ENCODE measurements around the gene TMEM145.

Gene TMEM145

GRCh38 chr19:42306646-42307045 is 6.5 kb upstream of the TMEM145 start:
- TF ChIP-seq, protein P1, sequence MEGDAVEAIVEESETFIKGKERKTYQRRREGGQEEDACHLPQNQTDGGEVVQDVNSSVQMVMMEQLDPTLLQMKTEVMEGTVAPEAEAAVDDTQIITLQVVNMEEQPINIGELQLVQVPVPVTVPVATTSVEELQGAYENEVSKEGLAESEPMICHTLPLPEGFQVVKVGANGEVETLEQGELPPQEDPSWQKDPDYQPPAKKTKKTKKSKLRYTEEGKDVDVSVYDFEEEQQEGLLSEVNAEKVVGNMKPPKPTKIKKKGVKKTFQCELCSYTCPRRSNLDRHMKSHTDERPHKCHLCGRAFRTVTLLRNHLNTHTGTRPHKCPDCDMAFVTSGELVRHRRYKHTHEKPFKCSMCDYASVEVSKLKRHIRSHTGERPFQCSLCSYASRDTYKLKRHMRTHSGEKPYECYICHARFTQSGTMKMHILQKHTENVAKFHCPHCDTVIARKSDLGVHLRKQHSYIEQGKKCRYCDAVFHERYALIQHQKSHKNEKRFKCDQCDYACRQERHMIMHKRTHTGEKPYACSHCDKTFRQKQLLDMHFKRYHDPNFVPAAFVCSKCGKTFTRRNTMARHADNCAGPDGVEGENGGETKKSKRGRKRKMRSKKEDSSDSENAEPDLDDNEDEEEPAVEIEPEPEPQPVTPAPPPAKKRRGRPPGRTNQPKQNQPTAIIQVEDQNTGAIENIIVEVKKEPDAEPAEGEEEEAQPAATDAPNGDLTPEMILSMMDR (IDR thresholded peaks at IDR 0.05; ENCODE audit: low read depth, low read length), result no peak

GRCh38 chr19:42309686-42310085 is 3.4 kb upstream of the TMEM145 start:
- TF ChIP-seq, protein P1 (IDR thresholded peaks at IDR 0.05; ENCODE audit: low read depth, low read length), result no peak
- no peak overlapping the region for H3K4me3 ChIP-seq (ENCODE audit: low read depth, low read length)

More at GRCh38 chr19:42306646-42307045, 6.5 kb upstream of the TMEM145 start:
- H3K4me3 ChIP-seq (ENCODE audit: low read depth, low read length), result no peak overlapping the region

GRCh38 chr19:42311657-42312056 is 1.5 kb upstream of the TMEM145 start:
- no peak overlapping the region for H3K4me3 ChIP-seq (ENCODE audit: low read depth, low read length)
- TF ChIP-seq, protein P1 (IDR thresholded peaks at IDR 0.05; ENCODE audit: low read depth, low read length), result peak; percentile 8; the same call in 1 of the 2 replicates

- TF ChIP-seq, protein P1 (IDR thresholded peaks at IDR 0.05; ENCODE audit: low read depth, low read length), result no peak
- H3K4me3 ChIP-seq (ENCODE audit: low read depth, low read length), result no peak overlapping the region
Measured at GRCh38 chr19:42312370-42312769, 739 bp upstream of the TMEM145 start.

GRCh38 chr19:42313840-42314755 is 989 bp downstream of the TMEM145 start:
- H3K4me3 ChIP-seq (ENCODE audit: low read depth, low read length), result no peak overlapping the region
- TF ChIP-seq, protein P1 (IDR thresholded peaks at IDR 0.05; ENCODE audit: low read depth, low read length), result no peak

GRCh38 chr19:42315024-42315423 is 1.9 kb downstream of the TMEM145 start:
- TF ChIP-seq, protein P1 (IDR thresholded peaks at IDR 0.05; ENCODE audit: low read depth, low read length), result no peak
- H3K4me3 ChIP-seq (ENCODE audit: low read depth, low read length), result no peak overlapping the region
